CD4-positive, alpha-beta T cell (primary cell): Measurements from ENCODE around the gene NDEL1. TPM values are rescaled to one million over a fixed set of nuclear protein-coding genes. Genes with fewer than 3 reads are reported as not detected.

Experiments used
- ATAC-seq: fragments of 200-7000 bp; cut with Tn5 transposase; one replicate; pipeline ENCODE4 v1.10.0; 2022; ENCODE audit warnings: mild to moderate bottlenecking; ENCODE audit not compliant: poor library complexity
- CTCF ChIA-PET: fragments of 350-600 bp; sonication (Branson Sonifier 250); formaldehyde crosslinking; loops from one replicate; lab custom pipeline; 2021; ENCODE audit warnings: antibody characterized with exemption, inconsistent platforms; lab: Charles Lee
- POLR2A ChIA-PET: fragments of 350-600 bp; sonication (Branson Sonifier 250); formaldehyde crosslinking; loops from one replicate; lab custom pipeline; 2021; ENCODE audit warnings: antibody characterized with exemption, inconsistent platforms; lab: Charles Lee
- DNase-seq, 14 experiments: peaks; one replicate each; pipeline ENCODE4 v3.0.0-alpha.2; 2013 to 2020; ENCODE audit warnings: mixed read lengths in 2 of 14
- H3K27ac ChIP-seq, 2 donors: one replicate each; pipeline versions ENCODE4 v1.5.1 to v1.7.0; 2013; ENCODE audit warnings: low read length in 2 of 2, low read depth in 1 of 2, mild to moderate bottlenecking in 1 of 2
- H3K27me3 ChIP-seq, 2 experiments: 1 replicate in 1 of 2; 2 replicates in 1 of 2; pipeline versions ENCODE4 v1.6.1 to v1.7.0; 2013; ENCODE audit warnings: low read length in 2 of 2, control low read depth in 1 of 2, mild to moderate bottlenecking in 1 of 2, moderate library complexity in 1 of 2; ENCODE audit not compliant: insufficient read depth in 2 of 2, control insufficient read depth in 1 of 2
- H3K36me3 ChIP-seq: one replicate; pipeline ENCODE4 v1.6.1; 2013; ENCODE audit warnings: low read length, control low read depth; ENCODE audit not compliant: insufficient read depth
- H3K4me1 ChIP-seq: one replicate; pipeline ENCODE4 v1.6.1; 2013; ENCODE audit warnings: low read length, control low read depth; ENCODE audit not compliant: insufficient read depth
- H3K4me3 ChIP-seq: one replicate; pipeline ENCODE4 v1.5.1; 2013; ENCODE audit warnings: mild to moderate bottlenecking, low read length, moderate library complexity
- H3K9me3 ChIP-seq, 2 experiments: 1 replicate in 1 of 2; 2 replicates in 1 of 2; pipeline versions ENCODE4 v1.6.1 to v1.7.0; 2013; ENCODE audit warnings: low read length in 2 of 2, mild to moderate bottlenecking in 2 of 2, control low read depth in 1 of 2, moderate library complexity in 1 of 2; ENCODE audit not compliant: control insufficient read depth in 1 of 2, insufficient read depth in 1 of 2
- H3K27ac Mint-ChIP-seq: one replicate; pipeline ENCODE4 v1.8.0; 2020; ENCODE audit warnings: mixed read lengths
- H3K27me3 Mint-ChIP-seq: one replicate; pipeline ENCODE4 v1.8.0; 2021; ENCODE audit warnings: mixed read lengths
- H3K36me3 Mint-ChIP-seq: one replicate; pipeline ENCODE4 v1.8.0; 2021; ENCODE audit warnings: low read depth, mixed read lengths
- H3K4me1 Mint-ChIP-seq: one replicate; pipeline ENCODE4 v1.8.0; 2021; ENCODE audit warnings: low read depth, mixed read lengths
- H3K4me3 Mint-ChIP-seq: one replicate; pipeline ENCODE4 v1.8.0; 2020; ENCODE audit warnings: mild to moderate bottlenecking, mixed read lengths
- H3K9me3 Mint-ChIP-seq: one replicate; pipeline ENCODE4 v1.8.0; 2020; ENCODE audit warnings: mixed read lengths
- intact Hi-C, 2 experiments: fragments of 100-400 bp; cut with DNase I in 1 of 2; cut with micrococcal nuclease in 1 of 2; formaldehyde crosslinking; loops; one replicate each; pipeline versions ENCODE4 v1.15.1 to v1.9.0; 2023 to 2025; cut with DNase I, micrococcal nuclease
- total RNA-seq, 174 experiments: library from RNA in 2 of 174; stranded (reverse) in 2 of 174; gene quantifications; one replicate each; pipeline ENCODE4 v1.2.3 and lab custom pipeline; 2021 to 2026
- TF ChIP-seq, protein P1 (sequence below): fragments of 200-600 bp; IDR thresholded peaks from one replicate; pipeline ENCODE4 v1.8.0; 2022; ENCODE audit warnings: antibody characterized with exemption, mild to moderate bottlenecking

Gene NDEL1
- total RNA-seq, 2 experiments from 2014 or later = 300 to 313 TPM

DNA sequence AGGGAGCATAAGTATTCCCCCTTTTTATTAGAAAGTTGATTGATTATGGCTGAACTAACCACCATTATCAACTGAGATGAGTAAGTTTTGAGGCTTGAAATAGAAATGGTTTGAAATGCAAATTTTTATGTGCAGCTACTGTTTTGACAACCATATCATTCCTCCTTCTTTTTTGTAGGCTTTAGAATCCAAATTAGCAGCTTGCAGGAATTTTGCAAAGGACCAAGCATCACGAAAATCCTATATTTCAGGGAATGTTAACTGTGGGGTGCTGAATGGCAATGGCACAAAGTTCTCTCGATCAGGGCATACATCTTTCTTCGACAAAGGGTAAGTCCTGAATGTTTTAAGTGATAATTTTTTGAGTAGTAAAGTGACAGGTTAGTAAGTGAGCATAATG is 24.1 kb downstream of the NDEL1 start:
- Mint-ChIP-seq H3K27ac (no peak overlapping the region), H3K27me3 (no peaks in the 10 kb centered on the region), H3K9me3 (no peaks in the 10 kb centered on the region), H3K36me3 (peaks cover 98% of the 10 kb centered on the region), H3K4me3 (no peak overlapping the region), H3K4me1 (peaks cover 47% of the 10 kb centered on the region)
- DNase-seq (no peak), ATAC-seq (no peak)
- CTCF ChIA-PET = no interaction called here
- no peak overlapping the region for H3K27ac ChIP-seq
- no peaks in the 10 kb centered on the region for H3K9me3 ChIP-seq
- TF ChIP-seq, protein P1, sequence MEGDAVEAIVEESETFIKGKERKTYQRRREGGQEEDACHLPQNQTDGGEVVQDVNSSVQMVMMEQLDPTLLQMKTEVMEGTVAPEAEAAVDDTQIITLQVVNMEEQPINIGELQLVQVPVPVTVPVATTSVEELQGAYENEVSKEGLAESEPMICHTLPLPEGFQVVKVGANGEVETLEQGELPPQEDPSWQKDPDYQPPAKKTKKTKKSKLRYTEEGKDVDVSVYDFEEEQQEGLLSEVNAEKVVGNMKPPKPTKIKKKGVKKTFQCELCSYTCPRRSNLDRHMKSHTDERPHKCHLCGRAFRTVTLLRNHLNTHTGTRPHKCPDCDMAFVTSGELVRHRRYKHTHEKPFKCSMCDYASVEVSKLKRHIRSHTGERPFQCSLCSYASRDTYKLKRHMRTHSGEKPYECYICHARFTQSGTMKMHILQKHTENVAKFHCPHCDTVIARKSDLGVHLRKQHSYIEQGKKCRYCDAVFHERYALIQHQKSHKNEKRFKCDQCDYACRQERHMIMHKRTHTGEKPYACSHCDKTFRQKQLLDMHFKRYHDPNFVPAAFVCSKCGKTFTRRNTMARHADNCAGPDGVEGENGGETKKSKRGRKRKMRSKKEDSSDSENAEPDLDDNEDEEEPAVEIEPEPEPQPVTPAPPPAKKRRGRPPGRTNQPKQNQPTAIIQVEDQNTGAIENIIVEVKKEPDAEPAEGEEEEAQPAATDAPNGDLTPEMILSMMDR = no peak
- intact Hi-C loops = no loop called here
- no peaks in the 10 kb centered on the region for H3K27me3 ChIP-seq
- H3K4me3 ChIP-seq = no peak overlapping the region
- H3K36me3 ChIP-seq = peaks cover 90% of the 10 kb centered on the region
- POLR2A ChIA-PET = no interaction called here
- peaks cover 2% of the 10 kb centered on the region for H3K4me1 ChIP-seq

DNA sequence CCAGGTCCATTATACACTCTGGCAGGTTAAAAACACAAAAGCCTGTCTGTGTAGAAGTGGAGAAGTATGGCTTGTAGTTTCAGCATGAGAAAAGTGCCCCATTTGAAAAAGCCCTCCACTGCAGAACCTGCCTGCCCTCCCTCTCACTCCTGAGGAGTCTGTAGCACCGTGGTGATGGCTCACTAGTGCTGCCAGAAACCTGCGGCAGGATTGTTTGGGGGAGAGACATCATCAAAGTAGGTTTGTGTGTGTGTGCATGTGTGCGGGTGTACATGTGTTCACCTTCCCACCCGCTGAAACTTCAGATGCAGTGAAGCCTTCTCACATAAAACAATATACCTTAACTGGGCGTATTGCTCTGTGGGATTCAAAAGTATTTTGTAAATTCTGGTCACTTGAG is 26.9 kb downstream of the NDEL1 start:
- H3K9me3 ChIP-seq = no peaks in the 10 kb centered on the region
- ChIA-PET CTCF (no interaction called here), POLR2A (no interaction called here)
- TF ChIP-seq, protein P1 = no peak
- peaks cover 33% of the 10 kb centered on the region for H3K4me1 Mint-ChIP-seq
- H3K36me3 ChIP-seq = peaks cover 92% of the 10 kb centered on the region
- no peak overlapping the region for H3K27ac Mint-ChIP-seq
- intact Hi-C loops = no loop called here
- no peak for DNase-seq
- H3K4me3 Mint-ChIP-seq = no peak overlapping the region
- peaks cover 100% of the 10 kb centered on the region for H3K36me3 Mint-ChIP-seq
- ATAC-seq = no peak
- H3K27me3 ChIP-seq = no peaks in the 10 kb centered on the region
- H3K27ac ChIP-seq = no peak overlapping the region
- H3K9me3 Mint-ChIP-seq = no peaks in the 10 kb centered on the region
- peaks cover 2% of the 10 kb centered on the region for H3K4me1 ChIP-seq
- no peaks in the 10 kb centered on the region for H3K27me3 Mint-ChIP-seq
- no peak overlapping the region for H3K4me3 ChIP-seq

DNA sequence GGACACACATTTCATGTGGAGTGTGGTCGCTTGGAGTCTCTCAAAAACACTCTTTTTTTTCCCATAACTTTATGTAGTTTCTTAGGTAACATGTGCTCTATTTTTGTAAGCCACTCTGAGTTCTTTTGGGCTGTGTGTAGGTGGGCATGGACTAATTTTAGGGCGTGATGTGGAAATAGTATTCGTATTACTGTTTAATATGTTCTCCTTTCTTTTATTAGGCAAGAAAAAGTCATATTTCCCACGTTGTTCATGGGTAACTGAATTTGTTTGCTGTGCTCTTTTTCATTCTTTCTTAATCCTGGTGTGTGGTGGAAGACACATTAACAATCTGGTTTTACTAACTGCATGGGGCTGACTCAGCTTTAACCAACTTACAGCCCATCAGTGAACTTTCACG is 27.4 kb downstream of the NDEL1 start:
- Mint-ChIP-seq H3K27me3 (no peaks in the 10 kb centered on the region), H3K36me3 (peaks cover 100% of the 10 kb centered on the region), H3K27ac (no peak overlapping the region), H3K4me1 (peaks cover 31% of the 10 kb centered on the region), H3K4me3 (no peak overlapping the region), H3K9me3 (no peaks in the 10 kb centered on the region)
- ChIA-PET CTCF (no interaction called here), POLR2A (no interaction called here)
- no peak for ATAC-seq
- Histone ChIP-seq H3K27me3 (no peaks in the 10 kb centered on the region), H3K9me3 (no peaks in the 10 kb centered on the region), H3K4me1 (peaks cover 2% of the 10 kb centered on the region), H3K27ac (no peak overlapping the region), H3K36me3 (peaks cover 92% of the 10 kb centered on the region), H3K4me3 (no peak overlapping the region)
- no peak for DNase-seq
- TF ChIP-seq, protein P1 = no peak
- intact Hi-C loops = no loop called here
